DOHH2 (cell line): ENCODE measurements around the gene TRIM41.

Source experiments
- H3F3A ChIP-seq: fragments of 200-600 bp; sonication (generic), shearing (Covaris generic); 2 replicates; pipeline ENCODE4 v1.6.0; 2016; ENCODE audit warnings: antibody characterized with exemption, mild to moderate bottlenecking; ENCODE audit not compliant: control insufficient read depth, insufficient read depth
- H3K27ac ChIP-seq: fragments of 200-600 bp; sonication (generic); 2 replicates; pipeline ENCODE4 v1.5.1; 2014; ENCODE audit warnings: low read depth, mild to moderate bottlenecking, low read length, moderate library complexity
- H3K27me3 ChIP-seq: fragments of 200-600 bp; sonication (generic); 2 replicates; pipeline ENCODE4 v1.6.1; 2014; ENCODE audit warnings: mild to moderate bottlenecking, low read length, mixed read lengths; ENCODE audit not compliant: control insufficient read depth
- H3K36me3 ChIP-seq: fragments of 200-600 bp; sonication (generic); 2 replicates; pipeline ENCODE4 v1.6.1; 2014; ENCODE audit warnings: mild to moderate bottlenecking, low read length, moderate library complexity, mixed read lengths; ENCODE audit not compliant: control insufficient read depth
- H3K4me1 ChIP-seq: fragments of 200-600 bp; sonication (generic); 2 replicates; pipeline ENCODE4 v1.6.1; 2014; ENCODE audit warnings: mild to moderate bottlenecking, low read length, mixed read lengths; ENCODE audit not compliant: control insufficient read depth
- H3K4me2 ChIP-seq: fragments of 200-600 bp; sonication (generic); 2 replicates; pipeline ENCODE4 v1.6.0; 2014; ENCODE audit warnings: mild to moderate bottlenecking, low read length, moderate library complexity
- H3K4me3 ChIP-seq: fragments of 200-600 bp; sonication (generic); 2 replicates; pipeline ENCODE4 v1.5.1; 2014; ENCODE audit warnings: mild to moderate bottlenecking, low read length, mixed read lengths
- H3K79me2 ChIP-seq: fragments of 200-600 bp; sonication (generic); 2 replicates; pipeline ENCODE4 v1.6.1; 2014; ENCODE audit warnings: mild to moderate bottlenecking, low read length, mixed read lengths; ENCODE audit not compliant: control insufficient read depth
- H3K9me2 ChIP-seq: fragments of 200-600 bp; sonication (generic); replicated peaks from 2 replicates; pipeline ENCODE4 v1.6.1; 2014; ENCODE audit warnings: mild to moderate bottlenecking, low read length, mixed read lengths; ENCODE audit not compliant: control insufficient read depth
- H3K9me3 ChIP-seq: fragments of 200-600 bp; sonication (generic); 2 replicates; pipeline ENCODE4 v1.6.1; 2014; ENCODE audit warnings: antibody characterized with exemption, low read length, mixed read lengths; ENCODE audit not compliant: control insufficient read depth, insufficient read depth
- H4K20me1 ChIP-seq: fragments of 200-600 bp; sonication (generic); 2 replicates; pipeline ENCODE4 v1.6.0; 2014; ENCODE audit warnings: low read depth, mild to moderate bottlenecking, antibody characterized with exemption, low read length, moderate library complexity; ENCODE audit not compliant: control insufficient read depth, insufficient read depth
- CTCF ChIP-seq: fragments of 200-600 bp; sonication (generic); IDR thresholded peaks from one replicate; pipeline ENCODE4 v1.5.1; 2014; ENCODE audit warnings: antibody characterized with exemption, mild to moderate bottlenecking, low read depth, low read length; ENCODE audit not compliant: poor library complexity, severe bottlenecking
- EZH2phosphoT487 ChIP-seq: fragments of 200-600 bp; sonication (generic); IDR thresholded peaks from 2 replicates; pipeline ENCODE4 v1.6.1; 2017; ENCODE audit warnings: borderline replicate concordance, mild to moderate bottlenecking, antibody characterized with exemption, low read length, moderate library complexity, mixed read lengths

Gene TRIM41

DNA sequence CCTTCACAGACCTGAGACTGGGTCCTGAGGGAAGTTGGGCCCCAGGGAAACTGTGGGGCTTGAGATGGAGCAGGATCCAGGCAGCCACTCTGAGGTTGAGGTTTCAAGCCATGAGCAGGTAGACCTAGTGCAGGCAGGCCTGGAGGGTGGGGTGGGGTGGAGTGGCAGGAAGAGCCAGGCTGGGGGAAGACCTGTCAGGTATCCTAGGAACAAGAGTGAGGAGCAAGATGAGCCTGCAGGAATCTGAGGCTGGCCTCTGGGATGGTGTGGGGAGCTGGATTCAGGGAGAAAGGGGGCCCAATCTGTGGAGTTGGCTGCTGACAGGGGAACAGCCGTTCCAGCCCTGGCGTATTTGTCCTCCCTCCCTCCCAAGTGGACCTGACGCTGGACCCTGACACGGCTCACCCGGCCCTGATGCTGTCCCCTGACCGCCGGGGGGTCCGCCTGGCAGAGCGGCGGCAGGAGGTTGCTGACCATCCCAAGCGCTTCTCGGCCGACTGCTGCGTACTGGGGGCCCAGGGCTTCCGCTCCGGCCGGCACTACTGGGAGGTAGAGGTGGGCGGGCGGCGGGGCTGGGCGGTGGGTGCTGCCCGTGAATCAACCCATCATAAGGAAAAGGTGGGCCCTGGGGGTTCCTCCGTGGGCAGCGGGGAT, 10.8 kb downstream of the TRIM41 start:
- Histone ChIP-seq H3K9me2 (no peaks in the 10 kb centered on the region), H3K4me2 (no peak overlapping the region), H3F3A (peaks cover 51% of the 10 kb centered on the region), H4K20me1 (peaks cover 12% of the 10 kb centered on the region), H3K79me2 (peaks cover 16% of the 10 kb centered on the region), H3K4me3 (no peak overlapping the region), H3K4me1 (peaks cover 21% of the 10 kb centered on the region), H3K9me3 (no peaks in the 10 kb centered on the region), H3K36me3 (peaks cover 80% of the 10 kb centered on the region), H3K27me3 (no peaks in the 10 kb centered on the region), H3K27ac (no peak overlapping the region)
- TF ChIP-seq EZH2phosphoT487 (no peak), CTCF (no peak)

- no peak overlapping the region for H3K4me2 ChIP-seq
- peaks cover 59% of the 10 kb centered on the region for H3F3A ChIP-seq
- no peaks in the 10 kb centered on the region for H3K27me3 ChIP-seq
- peaks cover 14% of the 10 kb centered on the region for H3K4me1 ChIP-seq
- peaks cover 80% of the 10 kb centered on the region for H3K36me3 ChIP-seq
- no peaks in the 10 kb centered on the region for H3K9me3 ChIP-seq
- H3K4me3 ChIP-seq = no peak overlapping the region
- TF ChIP-seq CTCF = no peak
- TF ChIP-seq EZH2phosphoT487 = no peak
- H3K9me2 ChIP-seq = no peaks in the 10 kb centered on the region
- peaks cover 18% of the 10 kb centered on the region for H3K79me2 ChIP-seq
- peak overlapping the region; percentile 7; the same call in 1 of the 2 replicates for H3K27ac ChIP-seq
- peaks cover 18% of the 10 kb centered on the region for H4K20me1 ChIP-seq
Measured at GRCh38 chr5:181234455-181235306, 11.6 kb downstream of the TRIM41 start.

- Histone ChIP-seq H3K9me3 (no peaks in the 10 kb centered on the region), H3K4me2 (no peak overlapping the region), H3F3A (peaks cover 62% of the 10 kb centered on the region), H3K4me1 (peaks cover 7% of the 10 kb centered on the region), H3K4me3 (no peak overlapping the region), H3K27me3 (no peaks in the 10 kb centered on the region), H3K27ac (peak overlapping the region; percentile 14; the same call in 1 of the 2 replicates), H3K79me2 (peaks cover 19% of the 10 kb centered on the region), H3K36me3 (peaks cover 85% of the 10 kb centered on the region), H4K20me1 (peaks cover 18% of the 10 kb centered on the region), H3K9me2 (no peaks in the 10 kb centered on the region)
- TF ChIP-seq EZH2phosphoT487 (no peak), CTCF (no peak)
Measured at GRCh38 chr5:181235323-181235688, 12.2 kb downstream of the TRIM41 start.
